HS-5 (cell line): ENCODE results near the gene CLTA.

Experiments used
- DNase-seq: peaks from one replicate; pipeline ENCODE4 v3.0.0-alpha.2; 2012; ENCODE audit warnings: low read depth

The CLTA gene, protein sequence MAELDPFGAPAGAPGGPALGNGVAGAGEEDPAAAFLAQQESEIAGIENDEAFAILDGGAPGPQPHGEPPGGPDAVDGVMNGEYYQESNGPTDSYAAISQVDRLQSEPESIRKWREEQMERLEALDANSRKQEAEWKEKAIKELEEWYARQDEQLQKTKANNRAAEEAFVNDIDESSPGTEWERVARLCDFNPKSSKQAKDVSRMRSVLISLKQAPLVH

GRCh38 chr9:36190388-36191289, at the start of gene CLTA:
Gene CLTA (plus strand): TSS chr9:36190921. CDS start chr9:36191057, 136 bp downstream.
- DNase-seq = peak; percentile 93

GRCh38 chr9:36141288-36141687, 49.4 kb upstream of the CLTA start:
- DNase-seq = no peak

DNA sequence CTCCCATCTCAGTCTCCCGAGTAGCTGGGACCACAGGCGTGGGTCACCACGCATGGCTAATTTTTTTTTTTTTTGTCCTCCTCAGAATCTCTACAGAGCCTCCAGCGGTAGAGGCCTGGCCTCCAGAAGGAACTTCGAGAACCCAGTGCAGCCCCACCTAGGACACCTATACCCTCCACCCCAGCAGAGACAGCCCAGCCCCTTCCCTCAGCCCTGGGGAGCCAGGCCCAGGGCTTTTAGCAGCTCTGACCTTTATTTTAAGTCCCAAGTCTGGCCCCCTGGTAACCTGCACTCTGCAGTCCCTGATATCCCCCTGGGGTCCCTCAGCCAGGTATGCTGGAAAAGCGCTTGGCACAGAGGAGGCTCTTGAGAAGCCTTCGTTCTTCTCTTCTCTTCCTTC, 49.0 kb upstream of the CLTA start:
- DNase-seq = no peak

- no peak for DNase-seq
Observed at GRCh38 chr9:36142510-36143244, 48.0 kb upstream of the CLTA start.

DNA sequence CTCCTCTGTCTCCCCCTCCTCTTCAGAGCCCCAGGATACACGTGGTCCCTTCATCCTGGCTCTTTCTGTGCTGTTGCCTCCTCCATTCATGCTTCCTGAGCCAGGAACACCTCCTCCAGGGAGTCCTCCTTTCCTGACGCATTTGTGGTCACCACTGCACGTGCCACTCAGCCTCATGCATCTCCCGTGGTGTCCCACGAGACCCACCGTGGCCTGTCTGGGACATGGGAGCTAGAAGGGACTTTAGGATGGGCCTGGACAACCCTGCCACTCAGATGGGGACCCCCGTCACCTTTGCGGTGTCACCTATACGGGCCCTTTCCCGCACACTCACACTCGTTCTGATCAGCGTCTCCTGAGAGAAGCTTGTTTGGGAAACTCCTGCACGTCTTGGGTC, 47.5 kb upstream of the CLTA start:
- no peak for DNase-seq

DNA sequence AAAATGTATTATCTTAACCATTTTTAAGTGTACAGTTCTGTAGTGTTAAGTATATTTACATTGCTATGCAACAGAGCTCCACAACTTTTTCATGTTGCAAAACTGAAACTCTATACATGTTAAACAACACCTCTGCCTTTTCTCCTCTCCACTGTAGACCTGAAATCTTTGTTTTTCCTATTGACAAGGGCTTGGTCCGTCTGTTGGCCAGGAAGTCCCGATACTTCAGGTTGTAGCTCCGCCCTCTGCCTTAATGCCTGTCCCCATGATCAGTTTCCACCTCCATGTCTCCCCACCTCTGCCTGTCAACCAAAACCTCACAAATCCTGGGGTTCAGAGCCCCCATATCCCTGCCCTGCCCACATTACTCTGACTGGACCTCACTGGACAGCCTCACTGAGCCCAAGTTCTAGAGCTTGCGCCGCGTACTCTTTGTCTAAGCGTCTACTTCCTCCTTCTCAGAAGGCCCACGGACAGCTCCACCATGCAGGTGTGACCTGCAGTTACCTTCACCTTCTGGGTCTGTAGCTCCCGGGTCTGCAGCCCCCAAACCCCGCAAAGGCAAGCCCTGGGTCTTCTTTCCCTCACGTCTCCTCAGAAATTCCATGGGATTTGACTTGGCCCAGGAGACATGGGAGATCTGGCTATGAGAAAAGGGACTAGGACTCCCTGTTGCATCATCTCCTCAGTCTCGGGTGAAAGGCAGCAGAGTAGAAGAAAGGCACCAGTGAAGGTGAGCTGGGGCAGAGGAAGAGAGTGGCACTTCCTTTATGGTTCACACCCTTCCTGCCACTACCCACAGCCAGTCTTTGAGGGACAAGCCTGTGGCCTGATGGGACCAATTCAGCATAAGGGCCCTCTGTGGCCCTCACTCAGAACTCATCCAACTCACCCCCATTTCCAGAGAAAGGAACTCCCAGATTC, 46.1 kb upstream of the CLTA start:
- DNase-seq = no peak

DNA sequence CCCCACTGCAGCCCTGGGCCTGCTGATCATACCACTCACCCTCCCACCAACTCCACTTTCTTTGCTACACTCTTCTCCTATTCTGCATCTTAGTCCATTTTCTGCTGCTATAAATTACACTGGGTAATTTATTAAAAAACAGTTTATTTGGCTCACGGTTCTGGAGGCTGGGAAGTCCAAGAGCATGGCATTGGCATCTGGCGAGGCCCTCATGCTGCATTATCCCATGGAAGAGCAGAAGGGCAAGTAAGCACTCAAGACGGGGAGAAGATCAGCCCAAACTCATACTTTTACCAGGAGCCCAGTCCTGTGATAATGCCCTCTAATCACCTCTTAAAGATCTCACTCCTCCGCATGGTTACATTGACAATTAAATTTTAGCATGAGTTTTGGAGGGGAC, 44.8 kb upstream of the CLTA start:
- DNase-seq = no peak

DNA sequence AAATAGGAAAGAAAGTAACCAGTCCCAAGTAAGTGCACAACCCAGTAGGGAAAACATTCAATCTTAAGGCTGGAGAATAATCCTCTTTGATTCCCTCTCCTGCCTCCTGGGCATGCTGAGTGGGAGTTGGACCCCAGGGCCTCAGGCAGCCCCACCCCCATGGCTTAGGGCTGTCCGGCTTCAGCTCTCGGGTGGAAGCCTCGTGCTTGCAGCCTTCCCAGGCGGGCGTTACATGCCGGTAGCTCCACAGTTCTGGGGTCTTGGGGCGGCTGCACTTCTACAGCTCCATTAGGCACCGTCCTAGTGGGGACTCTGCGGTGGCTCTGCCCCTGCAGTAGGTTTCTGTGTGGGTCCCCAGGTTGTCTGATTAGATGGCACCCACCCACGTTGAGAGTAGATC, 44.1 kb upstream of the CLTA start:
- no peak for DNase-seq

- DNase-seq = no peak
Observed at GRCh38 chr9:36147441-36148175, 43.1 kb upstream of the CLTA start.

DNA sequence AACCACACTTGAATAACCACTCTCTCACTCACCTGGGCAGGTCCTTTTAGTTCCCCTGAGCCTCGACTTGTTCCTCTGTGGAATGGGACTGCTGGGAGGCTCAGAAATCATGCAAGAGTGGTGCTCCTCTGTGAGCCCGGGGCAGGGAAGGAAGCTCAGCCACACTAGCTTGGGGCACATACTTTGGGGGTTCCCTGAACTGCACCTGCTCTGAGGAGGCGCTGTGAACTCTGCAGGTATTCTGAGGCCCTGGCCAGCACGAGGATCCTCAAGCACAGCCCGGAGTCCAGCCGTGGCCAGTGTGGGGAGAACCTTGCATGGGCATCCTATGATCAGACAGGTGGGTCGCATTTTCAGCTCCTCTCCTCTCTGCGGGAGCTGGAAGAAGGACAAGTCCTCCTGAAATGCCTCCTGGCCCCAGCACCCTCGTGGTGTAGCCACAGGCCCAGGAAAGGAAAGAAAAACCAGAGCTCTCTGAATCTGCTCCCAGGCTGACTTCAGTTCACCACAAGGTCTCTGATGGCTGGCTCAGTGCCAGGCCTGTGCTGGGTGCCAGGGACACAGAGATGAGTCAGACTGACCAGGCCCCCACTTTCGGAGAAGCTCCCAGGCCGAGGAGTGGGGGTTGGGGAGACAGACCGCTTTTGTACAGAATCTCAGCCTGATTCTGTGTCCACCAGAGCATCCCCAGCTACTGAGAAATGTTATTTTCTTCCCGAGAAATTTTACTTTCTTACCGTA, 42.2 kb upstream of the CLTA start:
- peak; percentile 91 for DNase-seq

DNA sequence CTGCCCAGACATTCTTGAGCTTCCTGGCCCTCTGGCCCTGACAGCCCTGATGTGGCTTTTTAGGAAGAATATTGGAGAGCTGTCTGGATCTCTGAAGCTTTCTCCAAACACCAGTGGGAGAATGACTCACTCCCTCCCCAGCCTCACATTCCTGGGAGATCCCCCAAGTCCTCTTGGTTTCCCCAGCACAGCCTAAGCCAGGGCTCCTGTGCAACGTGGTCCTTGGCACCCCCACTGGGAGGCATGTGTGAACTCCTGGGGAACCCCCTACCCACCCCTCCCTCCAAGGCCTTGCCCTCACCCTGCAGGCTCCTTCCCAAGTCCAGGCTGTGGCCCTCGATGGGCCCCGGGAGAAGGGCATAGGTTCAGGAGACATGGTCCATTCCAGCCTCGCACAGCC, 41.5 kb upstream of the CLTA start:
- DNase-seq = no peak

- no peak for DNase-seq
Observed at GRCh38 chr9:36150574-36151315, 40.0 kb upstream of the CLTA start.

DNA sequence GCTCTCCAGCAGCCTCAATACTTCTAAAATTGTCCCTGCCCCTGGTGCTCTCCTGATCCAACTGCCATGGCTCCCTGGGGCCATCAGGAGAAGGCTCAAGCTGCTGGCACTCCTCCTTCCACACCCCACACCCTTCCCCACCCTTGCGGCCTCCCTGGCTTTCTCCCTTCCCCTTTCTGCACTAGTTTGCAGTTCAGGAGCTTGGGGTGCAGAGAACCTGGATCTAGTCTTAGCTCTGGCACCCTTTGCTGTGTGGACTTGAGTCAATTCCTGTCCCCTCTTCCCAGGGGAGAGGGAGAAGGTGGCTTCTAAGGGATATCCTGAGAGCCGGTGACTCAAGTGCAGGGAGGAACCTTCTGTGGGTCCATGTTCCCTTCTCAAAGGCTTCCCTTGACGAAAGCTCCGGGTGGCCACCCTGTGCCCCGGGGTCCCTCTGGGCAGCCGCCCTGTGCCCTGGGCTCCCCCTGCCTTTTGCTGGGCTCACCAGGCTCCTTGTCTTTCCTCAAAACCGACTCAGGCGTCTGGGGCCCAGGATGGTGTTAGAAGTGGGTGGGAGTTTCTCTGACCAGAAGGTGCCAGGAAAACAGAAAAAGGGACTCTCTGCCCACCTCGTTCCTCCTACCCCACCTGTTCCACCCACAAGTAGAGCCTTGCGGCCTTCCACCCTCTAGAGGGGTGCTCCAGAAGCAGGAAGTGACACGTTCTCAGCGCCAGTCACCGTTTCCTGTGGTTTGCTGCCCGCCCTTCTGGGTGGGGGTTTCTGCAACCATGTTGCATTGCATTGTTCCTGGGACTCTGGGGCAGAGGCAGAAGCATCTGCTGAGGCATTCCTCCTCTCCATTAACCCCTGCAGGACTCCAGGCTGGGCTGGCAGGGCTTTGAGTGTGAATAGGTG, 39.2 kb upstream of the CLTA start:
- peak; percentile 64 for DNase-seq

- DNase-seq = no peak
Observed at GRCh38 chr9:36152741-36153438, 37.8 kb upstream of the CLTA start.

GRCh38 chr9:36153746-36154145, 37.0 kb upstream of the CLTA start:
- no peak for DNase-seq

DNA sequence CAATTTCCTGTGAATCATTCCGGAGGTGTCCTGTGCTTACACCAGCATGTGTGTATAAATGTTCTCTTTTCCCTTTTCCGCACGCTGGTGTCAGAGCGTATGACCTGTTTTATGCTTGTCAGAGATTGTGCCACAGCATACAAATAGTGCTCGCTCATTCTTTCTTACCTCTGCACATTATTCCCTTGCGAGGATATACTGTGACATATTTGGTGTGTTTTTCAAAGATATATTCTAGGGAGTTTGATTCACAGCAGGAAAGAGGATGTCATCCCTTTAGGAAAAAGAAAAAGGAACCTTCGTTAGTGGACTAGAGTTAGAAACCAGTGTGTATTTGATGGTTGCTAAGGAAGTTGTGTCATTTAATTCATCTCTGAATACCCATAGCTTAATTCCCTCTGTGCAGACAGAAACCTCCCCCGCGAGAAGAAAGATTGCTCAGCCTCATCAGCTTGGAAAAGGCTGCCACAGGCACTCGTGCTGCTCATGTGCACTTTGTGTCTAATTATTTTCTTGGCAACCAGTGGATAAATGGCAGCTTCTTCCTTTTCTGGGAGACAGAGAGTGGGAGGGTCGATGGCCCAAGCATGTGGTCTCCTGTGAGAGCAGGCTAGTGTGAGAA, 36.3 kb upstream of the CLTA start:
- no peak for DNase-seq

- DNase-seq = no peak
Observed at GRCh38 chr9:36156116-36156515, 34.6 kb upstream of the CLTA start.
